ENCODE data around the gene WDR5.

Gene WDR5

GRCh38 chr9:134173127-134174072 lies 37.5 kb downstream of the WDR5 start:
- no peak for DNase-seq (ENCODE audit: low read depth, low spot score)

GRCh38 chr9:134174073-134174449 lies 38.2 kb downstream of the WDR5 start:
- no peak for DNase-seq (ENCODE audit: low read depth, low spot score)

GRCh38 chr9:134174526-134175290 lies 38.8 kb downstream of the WDR5 start:
- DNase-seq (ENCODE audit: low read depth, low spot score): no peak

GRCh38 chr9:134175291-134175807 lies 39.5 kb downstream of the WDR5 start:
- DNase-seq (ENCODE audit: low read depth, low spot score): no peak

GRCh38 chr9:134175808-134176598 lies 40.1 kb downstream of the WDR5 start:
- DNase-seq (ENCODE audit: low read depth, low spot score): no peak

- DNase-seq (ENCODE audit: low read depth, low spot score): no peak
Observed at GRCh38 chr9:134176599-134176968, 40.7 kb downstream of the WDR5 start.

GRCh38 chr9:134177186-134177585 lies 41.3 kb downstream of the WDR5 start:
- DNase-seq (ENCODE audit: low read depth, low spot score): no peak

GRCh38 chr9:134177624-134178393 lies 41.9 kb downstream of the WDR5 start:
- no peak for DNase-seq (ENCODE audit: low read depth, low spot score)

GRCh38 chr9:134178394-134178767 lies 42.5 kb downstream of the WDR5 start:
- DNase-seq (ENCODE audit: low read depth, low spot score): no peak

GRCh38 chr9:134178768-134179551 lies 43.1 kb downstream of the WDR5 start:
- DNase-seq (ENCODE audit: low read depth, low spot score): no peak

GRCh38 chr9:134179595-134179917 lies 43.7 kb downstream of the WDR5 start:
- no peak for DNase-seq (ENCODE audit: low read depth, low spot score)

- DNase-seq (ENCODE audit: low read depth, low spot score): no peak
Observed at GRCh38 chr9:134179918-134180785, 44.3 kb downstream of the WDR5 start.

- no peak for DNase-seq (ENCODE audit: low read depth, low spot score)
Observed at GRCh38 chr9:134180786-134181647, 45.1 kb downstream of the WDR5 start.

GRCh38 chr9:134181648-134182034 lies 45.8 kb downstream of the WDR5 start:
- DNase-seq (ENCODE audit: low read depth, low spot score): no peak

- DNase-seq (ENCODE audit: low read depth, low spot score): no peak
Observed at GRCh38 chr9:134182554-134183085, 46.7 kb downstream of the WDR5 start.

GRCh38 chr9:134185536-134186011 lies 49.7 kb downstream of the WDR5 start:
- DNase-seq (ENCODE audit: low read depth, low spot score): no peak

GRCh38 chr9:134186471-134187109 lies 50.7 kb downstream of the WDR5 start:
- no peak for DNase-seq (ENCODE audit: low read depth, low spot score)
